Fibroblast of skin of abdomen (primary cell): Measurements from ENCODE around the gene A1CF.

ENCODE experiments used
- DNase-seq: peaks from one replicate; pipeline ENCODE4 v3.0.0-alpha.2; 2013

A1CF gene

GRCh38 chr10:50862719-50863118 is 22.7 kb downstream of the A1CF start:
- no peak for DNase-seq

GRCh38 chr10:50861370-50861769 is 24.1 kb downstream of the A1CF start:
- no peak for DNase-seq

- DNase-seq: no peak
Observed at GRCh38 chr10:50857579-50857978, 27.8 kb downstream of the A1CF start.

- no peak for DNase-seq
Observed at GRCh38 chr10:50855461-50855860, 30.0 kb downstream of the A1CF start.

GRCh38 chr10:50855015-50855414 is 30.4 kb downstream of the A1CF start:
- no peak for DNase-seq

- DNase-seq: no peak
Observed at GRCh38 chr10:50853557-50853956, 31.9 kb downstream of the A1CF start.

GRCh38 chr10:50851884-50852671 is 33.3 kb downstream of the A1CF start:
- DNase-seq: no peak

GRCh38 chr10:50850578-50851230 is 34.7 kb downstream of the A1CF start:
- peak; percentile 39 for DNase-seq

GRCh38 chr10:50846753-50847152 is 38.7 kb downstream of the A1CF start:
- DNase-seq: peak; percentile 9

GRCh38 chr10:50837095-50837494 is 48.3 kb downstream of the A1CF start:
- DNase-seq: no peak

GRCh38 chr10:50832171-50832751 is 53.2 kb downstream of the A1CF start:
- no peak for DNase-seq

GRCh38 chr10:50830066-50830465 is 55.4 kb downstream of the A1CF start:
- DNase-seq: no peak

- DNase-seq: no peak
Observed at GRCh38 chr10:50824782-50825181, 60.6 kb downstream of the A1CF start.

- no peak for DNase-seq
Observed at GRCh38 chr10:50823789-50824188, 61.6 kb downstream of the A1CF start.

- DNase-seq: no peak
Observed at GRCh38 chr10:50809596-50809995, 75.8 kb downstream of the A1CF start.

GRCh38 chr10:50807851-50808776 is 77.3 kb downstream of the A1CF start:
- DNase-seq: peak; percentile 16

GRCh38 chr10:50805981-50806622 is 79.3 kb downstream of the A1CF start:
- DNase-seq: no peak

- no peak for DNase-seq
Observed at GRCh38 chr10:50799595-50799994, 85.8 kb downstream of the A1CF start.

GRCh38 chr10:50798297-50798696 is 87.1 kb downstream of the A1CF start:
- no peak for DNase-seq

GRCh38 chr10:50796693-50797092 is 88.7 kb downstream of the A1CF start:
- DNase-seq: no peak

GRCh38 chr10:50794490-50794889 is 90.9 kb downstream of the A1CF start:
- DNase-seq: no peak
